HEK293 (cell line): ENCODE data around the gene PGGT1B.

ENCODE experiments used
- CTCF ChIA-PET: fragments of 350-600 bp; formaldehyde crosslinking; extraction: SDS; loops from one replicate; lab custom pipeline; 2021; ENCODE audit warnings: antibody characterized with exemption; lab: Yijun Ruan, JAX
- POLR2A ChIA-PET: fragments of 300-600 bp; formaldehyde crosslinking; extraction: SDS; loops from one replicate; lab custom pipeline; 2020; ENCODE audit warnings: antibody characterized with exemption, inconsistent platforms; lab: Yijun Ruan, JAX
- H3K27ac ChIP-seq: fragments of 200-500 bp; sonication (Bioruptor generic); 2 replicates; pipeline ENCODE4 v1.5.1; 2014; ENCODE audit warnings: low read depth, low read length, control low read depth, inconsistent platforms; ENCODE audit errors: extremely low read depth
- H3K36me3 ChIP-seq, 2 experiments: fragments of 200-500 bp in 1 of 2; sonication (Bioruptor generic) in 1 of 2; 1 replicate in 1 of 2; 2 replicates in 1 of 2; pipeline ENCODE4 v1.5.1; 2014 to 2017; ENCODE audit warnings: inconsistent platforms in 2 of 2, low read length in 2 of 2; ENCODE audit not compliant: control insufficient read depth in 2 of 2, insufficient read depth in 1 of 2
- H3K4me1 ChIP-seq: fragments of 200-500 bp; sonication (Bioruptor generic); 2 replicates; pipeline ENCODE4 v1.5.1; 2014; ENCODE audit warnings: mild to moderate bottlenecking, low read length, inconsistent platforms; ENCODE audit not compliant: control insufficient read depth, insufficient read depth
- H3K4me3 ChIP-seq: 2 replicates; pipeline ENCODE4 v1.5.1; 2011; ENCODE audit warnings: low read depth, mild to moderate bottlenecking, control low read depth, low read length, moderate library complexity
- H3K9me3 ChIP-seq: fragments of 200-500 bp; sonication (Bioruptor generic); 2 replicates; pipeline ENCODE4 v1.5.1; 2014; ENCODE audit warnings: low read depth, low read length, inconsistent platforms; ENCODE audit not compliant: control insufficient read depth, insufficient read depth
- AEBP2 ChIP-seq: fragments of 450-650 bp; formaldehyde crosslinking; IDR thresholded peaks from 2 replicates; pipeline ENCODE4 v1.5.1; 2016; ENCODE audit warnings: missing biosample characterization, missing genetic modification characterization, borderline replicate concordance
- ELK4 ChIP-seq: IDR thresholded peaks from 2 replicates; pipeline ENCODE4 v1.6.1; 2011; ENCODE audit warnings: mild to moderate bottlenecking, low read depth, low read length, borderline replicate concordance
- IKZF3 ChIP-seq: fragments of 450-650 bp; IDR thresholded peaks from 2 replicates; pipeline ENCODE4 v1.5.0; 2018; ENCODE audit warnings: missing biosample characterization, mild to moderate bottlenecking, missing genetic modification characterization, moderate library complexity
- KLF8 ChIP-seq: fragments of 450-650 bp; formaldehyde crosslinking; IDR thresholded peaks from 2 replicates; pipeline ENCODE4 v1.5.1; 2016; ENCODE audit warnings: missing biosample characterization, missing genetic modification characterization
- MZF1 ChIP-seq: fragments of 450-650 bp; formaldehyde crosslinking; IDR thresholded peaks from 2 replicates; pipeline ENCODE4 v1.5.1; 2017; ENCODE audit warnings: missing biosample characterization, missing genetic modification characterization, borderline replicate concordance
- WT1 ChIP-seq: fragments of 450-650 bp; formaldehyde crosslinking; IDR thresholded peaks from 2 replicates; pipeline ENCODE4 v1.5.1; 2016; ENCODE audit warnings: missing biosample characterization, missing genetic modification characterization
- ZEB2 ChIP-seq: fragments of 450-650 bp; formaldehyde crosslinking; IDR thresholded peaks from 2 replicates; pipeline ENCODE4 v1.5.1; 2016; ENCODE audit warnings: missing biosample characterization, missing genetic modification characterization
- ZFP69B ChIP-seq: fragments of 450-650 bp; formaldehyde crosslinking; IDR thresholded peaks from 2 replicates; pipeline ENCODE4 v1.5.1; 2016; ENCODE audit warnings: missing biosample characterization, missing genetic modification characterization
- ZNF138 ChIP-seq: fragments of 450-650 bp; formaldehyde crosslinking; IDR thresholded peaks from 2 replicates; pipeline ENCODE4 v1.5.1; 2016; ENCODE audit warnings: missing biosample characterization, missing genetic modification characterization, borderline replicate concordance
- ZNF146 ChIP-seq: fragments of 450-650 bp; formaldehyde crosslinking; IDR thresholded peaks from 2 replicates; pipeline ENCODE4 v1.5.1; 2016; ENCODE audit warnings: missing biosample characterization, missing genetic modification characterization
- ZNF169 ChIP-seq: fragments of 450-650 bp; formaldehyde crosslinking; IDR thresholded peaks from 2 replicates; pipeline ENCODE4 v1.5.1; 2016; ENCODE audit warnings: missing biosample characterization, missing genetic modification characterization
- ZNF18 ChIP-seq: fragments of 450-650 bp; formaldehyde crosslinking; IDR thresholded peaks from 2 replicates; pipeline ENCODE4 v1.5.1; 2016; ENCODE audit warnings: missing biosample characterization, missing genetic modification characterization
- ZNF354C ChIP-seq: fragments of 450-650 bp; formaldehyde crosslinking; IDR thresholded peaks from 2 replicates; pipeline ENCODE4 v1.5.1; 2016; ENCODE audit warnings: missing biosample characterization, missing genetic modification characterization, low read depth, borderline replicate concordance
- ZNF366 ChIP-seq: fragments of 450-650 bp; formaldehyde crosslinking; conservative IDR thresholded peaks from 2 replicates; pipeline ENCODE4 v1.5.1; 2016; ENCODE audit warnings: missing biosample characterization, missing genetic modification characterization
- ZNF416 ChIP-seq: fragments of 450-650 bp; formaldehyde crosslinking; IDR thresholded peaks from 2 replicates; pipeline ENCODE4 v1.5.1; 2016; ENCODE audit warnings: missing biosample characterization, missing genetic modification characterization
- ZNF664 ChIP-seq: fragments of 450-650 bp; formaldehyde crosslinking; IDR thresholded peaks from 2 replicates; pipeline ENCODE4 v1.5.1; 2016; ENCODE audit warnings: missing biosample characterization, missing genetic modification characterization
- TF ChIP-seq, protein P1 (sequence below): fragments of 450-650 bp; formaldehyde crosslinking; IDR thresholded peaks from 2 replicates; pipeline ENCODE4; 2016; ENCODE audit warnings: missing biosample characterization, missing genetic modification characterization
- TF ChIP-seq, protein P2 (sequence below): fragments of 450-650 bp; formaldehyde crosslinking; IDR thresholded peaks from 2 replicates; pipeline ENCODE4 v1.5.1; 2016; ENCODE audit warnings: missing biosample characterization, missing genetic modification characterization, borderline replicate concordance

PGGT1B gene

GRCh38 chr5:115214541-115214940 is 48.1 kb downstream of the PGGT1B start:
- H3K4me1 ChIP-seq = no peaks in the 10 kb centered on the region
- H3K9me3 ChIP-seq = no peaks in the 10 kb centered on the region
- TF ChIP-seq ZNF366 (tag by site-specific recombination) = no peak
- TF ChIP-seq ZFP69B (tag by site-specific recombination) = no peak
- H3K27ac ChIP-seq = no peak overlapping the region
- POLR2A ChIA-PET = no interaction called here
- no peak overlapping the region for H3K4me3 ChIP-seq
- peaks cover 5 to 19% of the 10 kb centered on the region in 2 experiments for H3K36me3 ChIP-seq
- CTCF ChIA-PET = interaction anchor here (0.5 kb wide), 1 partner anchor 52 kb away, joined by 3 read pairs; no protein-coding TSS in a partner anchor

DNA sequence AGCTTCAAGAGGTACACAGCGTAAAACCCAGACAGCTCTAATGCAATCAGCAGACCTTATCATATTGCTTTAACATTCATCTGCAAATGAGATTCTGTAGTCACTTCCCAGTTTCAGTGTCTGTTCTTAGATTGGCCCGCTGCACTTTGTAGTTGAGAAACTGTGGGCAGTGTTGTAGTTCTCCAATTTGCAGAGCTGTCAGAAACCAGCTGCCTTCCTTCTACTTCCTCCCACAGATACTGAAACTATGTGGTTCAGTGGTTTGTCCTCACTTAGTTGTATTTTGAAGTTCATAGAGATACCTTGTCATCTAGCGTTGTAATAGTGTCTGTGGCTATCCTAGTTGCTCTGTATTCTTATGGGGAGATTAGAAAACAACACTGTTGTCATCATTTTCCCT is 53.4 kb downstream of the PGGT1B start:
- Histone ChIP-seq H3K36me3 (peaks cover 5 to 13% of the 10 kb centered on the region in 2 experiments), H3K27ac (no peak overlapping the region), H3K9me3 (no peaks in the 10 kb centered on the region), H3K4me3 (no peak overlapping the region), H3K4me1 (no peaks in the 10 kb centered on the region)
- CTCF ChIA-PET = no interaction called here
- POLR2A ChIA-PET = no interaction called here
- TF ChIP-seq ZEB2 (tag by site-specific recombination) (no peak), ZNF18 (tag by site-specific recombination) (no peak), ZNF138 (tag by site-specific recombination) (no peak), ZNF416 (tag by site-specific recombination) (no peak), AEBP2 (tag by site-specific recombination) (no peak), MZF1 (tag by site-specific recombination) (no peak)

DNA sequence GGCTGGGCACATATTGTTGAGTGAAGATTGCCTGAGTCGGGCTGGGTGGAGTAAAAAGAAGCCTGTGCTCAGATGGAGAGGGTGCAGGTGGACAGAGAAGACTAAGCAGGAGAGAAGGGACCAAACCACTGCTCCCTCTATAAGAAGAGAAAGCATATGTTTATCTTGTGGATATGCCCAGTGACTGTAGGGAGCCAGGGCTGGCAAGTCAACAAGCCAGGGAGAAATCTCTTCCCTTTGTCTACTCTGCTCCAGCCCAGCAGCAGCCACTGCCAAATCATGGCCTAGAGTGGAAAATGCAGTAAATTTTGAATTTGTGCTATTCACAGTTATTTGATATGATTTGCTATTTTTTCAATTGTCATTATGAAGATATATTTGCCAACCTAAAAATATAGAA is 59.7 kb downstream of the PGGT1B start:
- H3K4me3 ChIP-seq = no peak overlapping the region
- POLR2A ChIA-PET = no interaction called here
- CTCF ChIA-PET = no interaction called here
- no peaks in the 10 kb centered on the region for H3K36me3 ChIP-seq
- no peak overlapping the region for H3K27ac ChIP-seq
- no peaks in the 10 kb centered on the region for H3K4me1 ChIP-seq
- H3K9me3 ChIP-seq = no peaks in the 10 kb centered on the region; the same call in 1 of the 2 replicates
- TF ChIP-seq, protein P1, sequence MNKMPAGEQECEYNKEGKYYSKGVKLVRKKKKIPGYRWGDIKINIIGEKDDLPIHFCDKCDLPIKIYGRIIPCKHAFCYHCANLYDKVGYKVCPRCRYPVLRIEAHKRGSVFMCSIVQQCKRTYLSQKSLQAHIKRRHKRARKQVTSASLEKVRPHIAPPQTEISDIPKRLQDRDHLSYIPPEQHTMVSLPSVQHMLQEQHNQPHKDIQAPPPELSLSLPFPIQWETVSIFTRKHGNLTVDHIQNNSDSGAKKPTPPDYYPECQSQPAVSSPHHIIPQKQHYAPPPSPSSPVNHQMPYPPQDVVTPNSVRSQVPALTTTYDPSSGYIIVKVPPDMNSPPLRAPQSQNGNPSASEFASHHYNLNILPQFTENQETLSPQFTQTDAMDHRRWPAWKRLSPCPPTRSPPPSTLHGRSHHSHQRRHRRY (tag by site-specific recombination) = no peak
- no peak for TF ChIP-seq ZNF354C (tag by site-specific recombination)
- TF ChIP-seq WT1 (tag by site-specific recombination) = no peak
- no peak for TF ChIP-seq ZNF169 (tag by site-specific recombination)
- TF ChIP-seq ELK4 = no peak
- no peak for TF ChIP-seq ZNF146 (tag by site-specific recombination)
- no peak for TF ChIP-seq IKZF3 (tag by site-specific recombination)
- TF ChIP-seq, protein P2, sequence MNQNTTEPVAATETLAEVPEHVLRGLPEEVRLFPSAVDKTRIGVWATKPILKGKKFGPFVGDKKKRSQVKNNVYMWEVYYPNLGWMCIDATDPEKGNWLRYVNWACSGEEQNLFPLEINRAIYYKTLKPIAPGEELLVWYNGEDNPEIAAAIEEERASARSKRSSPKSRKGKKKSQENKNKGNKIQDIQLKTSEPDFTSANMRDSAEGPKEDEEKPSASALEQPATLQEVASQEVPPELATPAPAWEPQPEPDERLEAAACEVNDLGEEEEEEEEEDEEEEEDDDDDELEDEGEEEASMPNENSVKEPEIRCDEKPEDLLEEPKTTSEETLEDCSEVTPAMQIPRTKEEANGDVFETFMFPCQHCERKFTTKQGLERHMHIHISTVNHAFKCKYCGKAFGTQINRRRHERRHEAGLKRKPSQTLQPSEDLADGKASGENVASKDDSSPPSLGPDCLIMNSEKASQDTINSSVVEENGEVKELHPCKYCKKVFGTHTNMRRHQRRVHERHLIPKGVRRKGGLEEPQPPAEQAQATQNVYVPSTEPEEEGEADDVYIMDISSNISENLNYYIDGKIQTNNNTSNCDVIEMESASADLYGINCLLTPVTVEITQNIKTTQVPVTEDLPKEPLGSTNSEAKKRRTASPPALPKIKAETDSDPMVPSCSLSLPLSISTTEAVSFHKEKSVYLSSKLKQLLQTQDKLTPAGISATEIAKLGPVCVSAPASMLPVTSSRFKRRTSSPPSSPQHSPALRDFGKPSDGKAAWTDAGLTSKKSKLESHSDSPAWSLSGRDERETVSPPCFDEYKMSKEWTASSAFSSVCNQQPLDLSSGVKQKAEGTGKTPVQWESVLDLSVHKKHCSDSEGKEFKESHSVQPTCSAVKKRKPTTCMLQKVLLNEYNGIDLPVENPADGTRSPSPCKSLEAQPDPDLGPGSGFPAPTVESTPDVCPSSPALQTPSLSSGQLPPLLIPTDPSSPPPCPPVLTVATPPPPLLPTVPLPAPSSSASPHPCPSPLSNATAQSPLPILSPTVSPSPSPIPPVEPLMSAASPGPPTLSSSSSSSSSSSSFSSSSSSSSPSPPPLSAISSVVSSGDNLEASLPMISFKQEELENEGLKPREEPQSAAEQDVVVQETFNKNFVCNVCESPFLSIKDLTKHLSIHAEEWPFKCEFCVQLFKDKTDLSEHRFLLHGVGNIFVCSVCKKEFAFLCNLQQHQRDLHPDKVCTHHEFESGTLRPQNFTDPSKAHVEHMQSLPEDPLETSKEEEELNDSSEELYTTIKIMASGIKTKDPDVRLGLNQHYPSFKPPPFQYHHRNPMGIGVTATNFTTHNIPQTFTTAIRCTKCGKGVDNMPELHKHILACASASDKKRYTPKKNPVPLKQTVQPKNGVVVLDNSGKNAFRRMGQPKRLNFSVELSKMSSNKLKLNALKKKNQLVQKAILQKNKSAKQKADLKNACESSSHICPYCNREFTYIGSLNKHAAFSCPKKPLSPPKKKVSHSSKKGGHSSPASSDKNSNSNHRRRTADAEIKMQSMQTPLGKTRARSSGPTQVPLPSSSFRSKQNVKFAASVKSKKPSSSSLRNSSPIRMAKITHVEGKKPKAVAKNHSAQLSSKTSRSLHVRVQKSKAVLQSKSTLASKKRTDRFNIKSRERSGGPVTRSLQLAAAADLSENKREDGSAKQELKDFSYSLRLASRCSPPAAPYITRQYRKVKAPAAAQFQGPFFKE = no peak
- no peak for TF ChIP-seq KLF8 (tag by site-specific recombination)
- TF ChIP-seq ZNF664 (tag by site-specific recombination) = no peak
